OCI-LY7 (cell line): Measurements from ENCODE around the gene DOCK1.

Experiments
- CTCF ChIP-seq: fragments of 200-600 bp; sonication (generic); conservative IDR thresholded peaks from 2 replicates; pipeline ENCODE4 v1.5.1; 2014; ENCODE audit warnings: mild to moderate bottlenecking, antibody characterized with exemption, low read length, moderate library complexity, mixed read lengths
- EZH2phosphoT487 ChIP-seq: fragments of 200-600 bp; sonication (generic); IDR thresholded peaks from 2 replicates; pipeline ENCODE4 v1.6.1; 2018; ENCODE audit warnings: low read depth, borderline replicate concordance, mild to moderate bottlenecking, mixed run types, antibody characterized with exemption, low read length, moderate library complexity, mixed read lengths

- TF ChIP-seq CTCF (no peak), EZH2phosphoT487 (no peak)
Observed at GRCh38 chr10:127073666-127074065, 168.4 kb downstream of the DOCK1 start.
